Measurements from ENCODE around the gene RAMP2. TPM values are rescaled to one million over a fixed set of nuclear protein-coding genes. Genes with fewer than 3 reads are reported as not detected.

The RAMP2 gene
- total and polyA plus RNA-seq, 9 donors = 35.9 to 87.2 (median 73.2) TPM

- Histone ChIP-seq H3K4me3 (ENCODE audit: low read length) (no peak overlapping the region), H3K4me1 (ENCODE audit: control insufficient read depth, insufficient read depth, low read length) (peaks cover 3% of the 10 kb centered on the region), H3K27me3 (ENCODE audit: control insufficient read depth, insufficient read depth, low read length) (peaks cover 68% of the 10 kb centered on the region), H3K9me3 (replicated peaks; ENCODE audit: control insufficient read depth, low read depth, low read length) (no peaks in the 10 kb centered on the region), H3K27ac (ENCODE audit: low read length) (no peak overlapping the region), H3K36me3 (ENCODE audit: control insufficient read depth, insufficient read depth, low read length) (no peaks in the 10 kb centered on the region)
- WGBS (ENCODE audit: insufficient coverage) = 87% methylated on average over 11 of the region's 11 CpGs
- no peak for DNase-seq
Observed at GRCh38 chr17:42787266-42787665, 26.2 kb downstream of the RAMP2 start.

GRCh38 chr17:42791948-42792347 lies 30.9 kb downstream of the RAMP2 start:
- Histone ChIP-seq H3K27me3 (ENCODE audit: control insufficient read depth, insufficient read depth, low read length) (peaks cover 22% of the 10 kb centered on the region), H3K9me3 (replicated peaks; ENCODE audit: control insufficient read depth, low read depth, low read length) (no peaks in the 10 kb centered on the region), H3K27ac (ENCODE audit: low read length) (no peak overlapping the region), H3K36me3 (ENCODE audit: control insufficient read depth, insufficient read depth, low read length) (peaks cover 19% of the 10 kb centered on the region), H3K4me3 (ENCODE audit: low read length) (no peak overlapping the region), H3K4me1 (ENCODE audit: control insufficient read depth, insufficient read depth, low read length) (peaks cover 2% of the 10 kb centered on the region)
- DNase-seq = no peak
- no CpG with 5 or more reads among the region's 2 CpGs for WGBS (ENCODE audit: insufficient coverage)

GRCh38 chr17:42792545-42792944 lies 31.5 kb downstream of the RAMP2 start:
- no peak for DNase-seq
- Histone ChIP-seq H3K36me3 (ENCODE audit: control insufficient read depth, insufficient read depth, low read length) (peaks cover 25% of the 10 kb centered on the region), H3K27ac (ENCODE audit: low read length) (no peak overlapping the region), H3K4me1 (ENCODE audit: control insufficient read depth, insufficient read depth, low read length) (peaks cover 8% of the 10 kb centered on the region), H3K4me3 (ENCODE audit: low read length) (no peak overlapping the region), H3K27me3 (ENCODE audit: control insufficient read depth, insufficient read depth, low read length) (peaks cover 16% of the 10 kb centered on the region), H3K9me3 (replicated peaks; ENCODE audit: control insufficient read depth, low read depth, low read length) (no peaks in the 10 kb centered on the region)
- 86% methylated on average over 1 of the region's 5 CpGs for WGBS (ENCODE audit: insufficient coverage)

GRCh38 chr17:42795061-42795460 lies 34.0 kb downstream of the RAMP2 start:
- Histone ChIP-seq H3K36me3 (ENCODE audit: control insufficient read depth, insufficient read depth, low read length) (peaks cover 27% of the 10 kb centered on the region), H3K4me1 (ENCODE audit: control insufficient read depth, insufficient read depth, low read length) (peaks cover 20% of the 10 kb centered on the region), H3K4me3 (ENCODE audit: low read length) (no peak overlapping the region), H3K27me3 (ENCODE audit: control insufficient read depth, insufficient read depth, low read length) (peaks cover 4% of the 10 kb centered on the region), H3K27ac (ENCODE audit: low read length) (no peak overlapping the region), H3K9me3 (replicated peaks; ENCODE audit: control insufficient read depth, low read depth, low read length) (no peaks in the 10 kb centered on the region)
- no peak for DNase-seq
- WGBS (ENCODE audit: insufficient coverage) = 66% methylated on average over 3 of the region's 4 CpGs

GRCh38 chr17:42795465-42795864 lies 34.4 kb downstream of the RAMP2 start:
- H3K36me3 ChIP-seq (ENCODE audit: control insufficient read depth, insufficient read depth, low read length) = peaks cover 27% of the 10 kb centered on the region
- no peaks in the 10 kb centered on the region for H3K9me3 ChIP-seq (replicated peaks; ENCODE audit: control insufficient read depth, low read depth, low read length)
- WGBS (ENCODE audit: insufficient coverage) = 74% methylated on average over 7 of the region's 10 CpGs

GRCh38 chr17:42796066-42796758 lies 35.2 kb downstream of the RAMP2 start:
- no peak for DNase-seq
- Histone ChIP-seq H3K27me3 (ENCODE audit: control insufficient read depth, insufficient read depth, low read length) (no peaks in the 10 kb centered on the region), H3K9me3 (replicated peaks; ENCODE audit: control insufficient read depth, low read depth, low read length) (no peaks in the 10 kb centered on the region), H3K36me3 (ENCODE audit: control insufficient read depth, insufficient read depth, low read length) (peaks cover 27% of the 10 kb centered on the region), H3K4me1 (ENCODE audit: control insufficient read depth, insufficient read depth, low read length) (peaks cover 20% of the 10 kb centered on the region), H3K4me3 (ENCODE audit: low read length) (no peak overlapping the region), H3K27ac (ENCODE audit: low read length) (no peak overlapping the region)
- WGBS (ENCODE audit: insufficient coverage) = 87% methylated on average over 11 of the region's 18 CpGs

More at GRCh38 chr17:42795465-42795864, 34.4 kb downstream of the RAMP2 start:
- Histone ChIP-seq H3K4me1 (ENCODE audit: control insufficient read depth, insufficient read depth, low read length) (peaks cover 20% of the 10 kb centered on the region), H3K4me3 (ENCODE audit: low read length) (no peak overlapping the region), H3K27me3 (ENCODE audit: control insufficient read depth, insufficient read depth, low read length) (peaks cover 3% of the 10 kb centered on the region), H3K27ac (ENCODE audit: low read length) (no peak overlapping the region)
- DNase-seq = no peak

GRCh38 chr17:42797067-42798007 lies 36.3 kb downstream of the RAMP2 start:
- H3K4me3 ChIP-seq (ENCODE audit: low read length) = peak overlapping the region; percentile 93
- no peaks in the 10 kb centered on the region for H3K9me3 ChIP-seq (replicated peaks; ENCODE audit: control insufficient read depth, low read depth, low read length)
- 78% methylated on average over 6 of the region's 10 CpGs for WGBS (ENCODE audit: insufficient coverage)
- no peak for DNase-seq
- peaks cover 20% of the 10 kb centered on the region for H3K4me1 ChIP-seq (ENCODE audit: control insufficient read depth, insufficient read depth, low read length)
- H3K36me3 ChIP-seq (ENCODE audit: control insufficient read depth, insufficient read depth, low read length) = peaks cover 27% of the 10 kb centered on the region
- no peak overlapping the region for H3K27ac ChIP-seq (ENCODE audit: low read length)
- H3K27me3 ChIP-seq (ENCODE audit: control insufficient read depth, insufficient read depth, low read length) = no peaks in the 10 kb centered on the region

GRCh38 chr17:42798011-42798382 lies 37.0 kb downstream of the RAMP2 start:
- H3K27me3 ChIP-seq (ENCODE audit: control insufficient read depth, insufficient read depth, low read length) = no peaks in the 10 kb centered on the region
- peaks cover 20% of the 10 kb centered on the region for H3K4me1 ChIP-seq (ENCODE audit: control insufficient read depth, insufficient read depth, low read length)
- no peaks in the 10 kb centered on the region for H3K9me3 ChIP-seq (replicated peaks; ENCODE audit: control insufficient read depth, low read depth, low read length)
- WGBS (ENCODE audit: insufficient coverage) = no CpG with 5 or more reads among the region's 10 CpGs
- H3K4me3 ChIP-seq (ENCODE audit: low read length) = peak overlapping the region; percentile 93
- no peak for DNase-seq
- H3K27ac ChIP-seq (ENCODE audit: low read length) = peak overlapping the region; percentile 83
- peaks cover 27% of the 10 kb centered on the region for H3K36me3 ChIP-seq (ENCODE audit: control insufficient read depth, insufficient read depth, low read length)

- H3K4me1 ChIP-seq (ENCODE audit: control insufficient read depth, insufficient read depth, low read length) = peaks cover 20% of the 10 kb centered on the region
- WGBS (ENCODE audit: insufficient coverage) = 26% methylated on average over 65 of the region's 66 CpGs
- DNase-seq = peak; percentile 92
- peak within 1 kb of the TSS; percentile 83 for H3K27ac ChIP-seq (ENCODE audit: low read length)
- H3K36me3 ChIP-seq (ENCODE audit: control insufficient read depth, insufficient read depth, low read length) = peaks cover 27% of the 10 kb centered on the region
- H3K4me3 ChIP-seq (ENCODE audit: low read length) = peak within 1 kb of the TSS; percentile 93
- H3K27me3 ChIP-seq (ENCODE audit: control insufficient read depth, insufficient read depth, low read length) = no peaks in the 10 kb centered on the region
- H3K9me3 ChIP-seq (replicated peaks; ENCODE audit: control insufficient read depth, low read depth, low read length) = no peaks in the 10 kb centered on the region
Observed at GRCh38 chr17:42798383-42799380, 37.7 kb downstream of the RAMP2 start, which contains the start of the genes CNTD1 and COA3. Gene CNTD1, plus strand, starts transcription at chr17:42798861. Its CDS starts 207 bp downstream, at chr17:42799068. Gene COA3, minus strand, starts transcription at chr17:42798704. Its CDS starts 23 bp downstream, at chr17:42798681.

Data from muscle of leg (tissue), 11 donors.